Measurements from ENCODE around the gene CYP19A1.

The CYP19A1 gene

GRCh38 chr15:51338496-51338895 lies at the start of gene CYP19A1:
CYP19A1 (minus strand) TSS chr15:51338596; CDS start chr15:51242912, 95,684 bp downstream.
- DNase-seq (ENCODE audit: low read depth in 2 of 3, low spot score in 1 of 3): no peak

- no peak for DNase-seq (ENCODE audit: low read depth in 2 of 3, low spot score in 1 of 3)
Observed at GRCh38 chr15:51387699-51388041, 49.3 kb upstream of the CYP19A1 start.

- no peak for DNase-seq (ENCODE audit: low read depth in 2 of 3, low spot score in 1 of 3)
Observed at GRCh38 chr15:51386960-51387698, 48.7 kb upstream of the CYP19A1 start.

- DNase-seq (ENCODE audit: low read depth in 2 of 3, low spot score in 1 of 3): no peak
Observed at GRCh38 chr15:51386486-51386885, 48.1 kb upstream of the CYP19A1 start.

- no peak for DNase-seq (ENCODE audit: low read depth in 2 of 3, low spot score in 1 of 3)
Observed at GRCh38 chr15:51386029-51386428, 47.6 kb upstream of the CYP19A1 start.

GRCh38 chr15:51382787-51383186 lies 44.4 kb upstream of the CYP19A1 start:
- DNase-seq (ENCODE audit: low read depth in 2 of 3, low spot score in 1 of 3): no peak

GRCh38 chr15:51380999-51381806 lies 42.8 kb upstream of the CYP19A1 start:
- DNase-seq (ENCODE audit: low read depth in 2 of 3, low spot score in 1 of 3): peak; percentile 8 to 28 (median 12)

GRCh38 chr15:51379390-51379789 lies 41.0 kb upstream of the CYP19A1 start:
- DNase-seq (ENCODE audit: low read depth in 2 of 3, low spot score in 1 of 3): no peak

GRCh38 chr15:51378406-51378805 lies 40.0 kb upstream of the CYP19A1 start:
- DNase-seq (ENCODE audit: low read depth in 2 of 3, low spot score in 1 of 3): no peak

- no peak for DNase-seq (ENCODE audit: low read depth in 2 of 3, low spot score in 1 of 3)
Observed at GRCh38 chr15:51377038-51377786, 38.8 kb upstream of the CYP19A1 start.

- no peak for DNase-seq (ENCODE audit: low read depth in 2 of 3, low spot score in 1 of 3)
Observed at GRCh38 chr15:51375966-51376640, 37.7 kb upstream of the CYP19A1 start.

- DNase-seq (ENCODE audit: low read depth in 2 of 3, low spot score in 1 of 3): no peak
Observed at GRCh38 chr15:51374131-51374530, 35.7 kb upstream of the CYP19A1 start.

- no peak for DNase-seq (ENCODE audit: low read depth in 2 of 3, low spot score in 1 of 3)
Observed at GRCh38 chr15:51371266-51371665, 32.9 kb upstream of the CYP19A1 start.

- DNase-seq (ENCODE audit: low read depth in 2 of 3, low spot score in 1 of 3): no peak
Observed at GRCh38 chr15:51369451-51369761, 31.0 kb upstream of the CYP19A1 start.

- DNase-seq (ENCODE audit: low read depth in 2 of 3, low spot score in 1 of 3): no peak
Observed at GRCh38 chr15:51368751-51369450, 30.5 kb upstream of the CYP19A1 start.

GRCh38 chr15:51368307-51368706 lies 29.9 kb upstream of the CYP19A1 start:
- no peak for DNase-seq (ENCODE audit: low read depth in 2 of 3, low spot score in 1 of 3)

- DNase-seq (ENCODE audit: low read depth in 2 of 3, low spot score in 1 of 3): no peak
Observed at GRCh38 chr15:51367322-51367976, 29.1 kb upstream of the CYP19A1 start.

- no peak for DNase-seq (ENCODE audit: low read depth in 2 of 3, low spot score in 1 of 3)
Observed at GRCh38 chr15:51366920-51367319, 28.5 kb upstream of the CYP19A1 start.

- no peak for DNase-seq (ENCODE audit: low read depth in 2 of 3, low spot score in 1 of 3)
Observed at GRCh38 chr15:51366071-51366470, 27.7 kb upstream of the CYP19A1 start.

- no peak for DNase-seq (ENCODE audit: low read depth in 2 of 3, low spot score in 1 of 3)
Observed at GRCh38 chr15:51365417-51365816, 27.0 kb upstream of the CYP19A1 start.

All from stimulated activated CD4-positive, alpha-beta T cell treated with anti-CD3 and anti-CD28 coated beads, Interleukin-12 subunit alpha, Interleukin-12 subunit beta, amount 100 ng/mL, for 48 hours (primary cell).